GM12892 (cell line): Measurements from ENCODE around the gene GREB1.

ENCODE experiments used
- DNase-seq: peaks from one replicate; pipeline ENCODE4 v3.0.0; 2011; ENCODE audit not compliant: insufficient read length
- FAIRE-seq: peaks from 2 replicates; lab custom pipeline; 2011; peaks lifted over from hg19 to GRCh38; lab: Jason Lieb, UNC
- POLR2A ChIP-seq: IDR thresholded peaks from 2 replicates; pipeline ENCODE4 v1.6.1; 2011; ENCODE audit warnings: low read depth, low read length, control low read depth
- POLR2AphosphoS5 ChIP-seq: IDR thresholded peaks from 2 replicates; pipeline ENCODE4 v1.6.1; 2011; ENCODE audit warnings: low read depth, low read length, control low read depth
- TAF1 ChIP-seq: IDR thresholded peaks from 2 replicates; pipeline ENCODE4 v1.6.1; 2011; ENCODE audit warnings: low read depth, mild to moderate bottlenecking, control low read depth, low read length, borderline replicate concordance

GREB1 gene

GRCh38 chr2:11679486-11680181 lies 145.8 kb downstream of the GREB1 start:
- no peak for DNase-seq

GRCh38 chr2:11680182-11680900 lies 146.5 kb downstream of the GREB1 start:
- TF ChIP-seq POLR2A (no peak), TAF1 (no peak), POLR2AphosphoS5 (no peak)
- DNase-seq (no peak), FAIRE-seq (no peak)

More at GRCh38 chr2:11679486-11680181, 145.8 kb downstream of the GREB1 start:
- TF ChIP-seq POLR2A, result no peak
- no peak for TF ChIP-seq POLR2AphosphoS5
- no peak for TF ChIP-seq TAF1
- no peak for FAIRE-seq

- TF ChIP-seq POLR2A (no peak), TAF1 (no peak), POLR2AphosphoS5 (no peak)
- FAIRE-seq, result no peak
- no peak for DNase-seq
Observed at GRCh38 chr2:11680901-11681721, 147.3 kb downstream of the GREB1 start.

GRCh38 chr2:11681722-11682589 lies 148.1 kb downstream of the GREB1 start:
- DNase-seq (peak; percentile 87), FAIRE-seq (peak; percentile 53)
- TF ChIP-seq TAF1 (no peak), POLR2AphosphoS5 (no peak), POLR2A (no peak)

GRCh38 chr2:11682590-11682915 lies 148.7 kb downstream of the GREB1 start:
- DNase-seq (no peak), FAIRE-seq (no peak)
- TF ChIP-seq POLR2AphosphoS5, result no peak
- TF ChIP-seq TAF1, result no peak
- no peak for TF ChIP-seq POLR2A

GRCh38 chr2:11683476-11683875 lies 149.6 kb downstream of the GREB1 start:
- FAIRE-seq (no peak), DNase-seq (no peak)
- TF ChIP-seq POLR2A (no peak), TAF1 (no peak), POLR2AphosphoS5 (no peak)

GRCh38 chr2:11683966-11684365 lies 150.1 kb downstream of the GREB1 start:
- FAIRE-seq (no peak), DNase-seq (no peak)
- TF ChIP-seq POLR2AphosphoS5, result no peak

GRCh38 chr2:11684894-11685460 lies 151.1 kb downstream of the GREB1 start:
- FAIRE-seq, result no peak

GRCh38 chr2:11685906-11686470 lies 152.1 kb downstream of the GREB1 start:
- FAIRE-seq, result no peak
- no peak for TF ChIP-seq POLR2AphosphoS5
- TF ChIP-seq POLR2A, result no peak
- TF ChIP-seq TAF1, result no peak
- DNase-seq, result no peak

More at GRCh38 chr2:11684894-11685460, 151.1 kb downstream of the GREB1 start:
- DNase-seq, result no peak
- TF ChIP-seq POLR2A (no peak), POLR2AphosphoS5 (no peak), TAF1 (no peak)

- FAIRE-seq (no peak), DNase-seq (no peak)
- TF ChIP-seq TAF1 (no peak), POLR2A (no peak), POLR2AphosphoS5 (no peak)
Observed at GRCh38 chr2:11687736-11688135, 153.9 kb downstream of the GREB1 start.
